Osteoblast (primary cell): ENCODE data around the gene CCDC80. TPM values are rescaled to one million over a fixed set of nuclear protein-coding genes. Genes with fewer than 3 reads are reported as not detected.

Experiments used
- DNase-seq: peaks from one replicate; pipeline ENCODE4 v3.0.0; 2011; ENCODE audit warnings: low spot score, mixed read lengths; ENCODE audit not compliant: insufficient read length; ENCODE audit errors: missing footprints
- H2AFZ ChIP-seq: 2 replicates; pipeline ENCODE4 v1.6.0; 2011; ENCODE audit warnings: mild to moderate bottlenecking, low read length
- H3K27ac ChIP-seq: 2 replicates; pipeline ENCODE4 v1.5.1; 2011; ENCODE audit warnings: mild to moderate bottlenecking, low read depth, low read length, moderate library complexity
- H3K27me3 ChIP-seq: 2 replicates; pipeline ENCODE4 v1.6.0; 2012; ENCODE audit warnings: mild to moderate bottlenecking, control low read depth, inconsistent platforms, low read length, moderate library complexity; ENCODE audit not compliant: insufficient read depth
- H3K36me3 ChIP-seq: 2 replicates; pipeline ENCODE4 v1.5.1; 2011; ENCODE audit warnings: mild to moderate bottlenecking, low read length, control low read depth, moderate library complexity; ENCODE audit not compliant: insufficient read depth
- H3K4me1 ChIP-seq: 2 replicates; pipeline ENCODE4 v1.5.1; 2011; ENCODE audit warnings: mild to moderate bottlenecking, low read length, control low read depth, moderate library complexity; ENCODE audit not compliant: insufficient read depth
- H3K4me2 ChIP-seq: 2 replicates; pipeline ENCODE4 v1.6.0; 2011; ENCODE audit warnings: mild to moderate bottlenecking, low read length; ENCODE audit not compliant: insufficient read depth
- H3K4me3 ChIP-seq: fragments of 200-600 bp; sonication (generic); 3 replicates; pipeline ENCODE4 v1.5.1; 2012; ENCODE audit warnings: mild to moderate bottlenecking, low read length, inconsistent platforms; ENCODE audit not compliant: insufficient read depth
- H3K79me2 ChIP-seq: 2 replicates; pipeline ENCODE4 v1.6.0; 2012; ENCODE audit warnings: mild to moderate bottlenecking, low read length, control low read depth, inconsistent platforms; ENCODE audit not compliant: insufficient read depth
- H3K9me3 ChIP-seq: 2 replicates; pipeline ENCODE4 v1.5.1; 2011; ENCODE audit warnings: low read depth, low read length, control low read depth
- H4K20me1 ChIP-seq: 2 replicates; pipeline ENCODE4 v1.6.0; 2012; ENCODE audit warnings: mild to moderate bottlenecking, low read length, control low read depth; ENCODE audit not compliant: insufficient read depth
- CTCF ChIP-seq: IDR thresholded peaks from 2 replicates; pipeline ENCODE4 v1.5.1; 2011; ENCODE audit warnings: mild to moderate bottlenecking, low read depth, low read length, moderate library complexity; ENCODE audit errors: extremely low read depth
- total RNA-seq: library from RNA; depleted of rRNA; stranded (reverse); fragments of >200 nt; gene quantifications from 2 replicates; pipeline ENCODE4 v1.2.3, GENCODE V29; 2012

CCDC80 gene
- total RNA-seq, 1 donor = 657 TPM

- Histone ChIP-seq H3K79me2 (peaks cover 92% of the 10 kb centered on the region), H3K4me1 (peaks cover 9% of the 10 kb centered on the region), H3K36me3 (no peaks in the 10 kb centered on the region), H4K20me1 (no peaks in the 10 kb centered on the region), H3K4me3 (no peak overlapping the region), H3K4me2 (no peak overlapping the region), H3K9me3 (no peaks in the 10 kb centered on the region), H3K27ac (no peak overlapping the region), H3K27me3 (no peaks in the 10 kb centered on the region), H2AFZ (no peak overlapping the region)
- no peak for TF ChIP-seq CTCF
- no peak for DNase-seq
Measured at GRCh38 chr3:112555535-112556170, 85.3 kb downstream of the CCDC80 start.

- no peaks in the 10 kb centered on the region for H3K27me3 ChIP-seq
- no peaks in the 10 kb centered on the region for H3K9me3 ChIP-seq
- H4K20me1 ChIP-seq = no peaks in the 10 kb centered on the region
- no peak overlapping the region for H3K4me2 ChIP-seq
- peaks cover 67% of the 10 kb centered on the region for H3K79me2 ChIP-seq
- DNase-seq = no peak
- no peak overlapping the region for H2AFZ ChIP-seq
- no peak for TF ChIP-seq CTCF
- H3K27ac ChIP-seq = no peak overlapping the region
- no peak overlapping the region for H3K4me3 ChIP-seq
- peaks cover 20% of the 10 kb centered on the region for H3K36me3 ChIP-seq
- no peaks in the 10 kb centered on the region for H3K4me1 ChIP-seq
Measured at GRCh38 chr3:112550859-112551258, 90.1 kb downstream of the CCDC80 start.

Other genes starting within 250 kb of the CCDC80 start
- gene BTLA, start 141.7 kb downstream of the CCDC80 start, total RNA-seq = 0.36 and 1.8 TPM in 2 replicates
- gene ATG3, start 79.2 kb downstream of the CCDC80 start, total RNA-seq = 67.2 and 68.4 TPM in 2 replicates
- gene SLC35A5, start 79.1 kb downstream of the CCDC80 start, total RNA-seq = 41.8 and 58.3 TPM in 2 replicates
- gene CD200R1L, start 205.7 kb upstream of the CCDC80 start, total RNA-seq = not detected in 2 replicates